ENCODE measurements around the gene S100A1.
"Not testable (repeated sequence)": the region's sequence is repeated elsewhere in the genome, so short reads cannot be mapped to it uniquely, and the experiment has no call there.

S100A1 gene

GRCh38 chr1:153627715-153628626 is at the start of gene S100A1:
Gene S100A1 (plus strand): TSS chr1:153628434. CDS start chr1:153630522, 2,088 bp downstream.
- FAIRE-seq (no peak), DNase-seq (ENCODE audit: low spot score) (no peak)

GRCh38 chr1:153578490-153578889 is 49.7 kb upstream of the S100A1 start:
- peak; percentile 11 for DNase-seq (ENCODE audit: low spot score)
- no peak for FAIRE-seq

- DNase-seq (ENCODE audit: low spot score) (no peak), FAIRE-seq (no peak)
These were observed 49.3 kb upstream of the S100A1 start for GRCh38 chr1:153578936-153579335.

- not testable (repeated sequence) for DNase-seq (ENCODE audit: low spot score); FAIRE-seq
These were observed 45.4 kb upstream of the S100A1 start for GRCh38 chr1:153582836-153583235.

- not testable (repeated sequence) for FAIRE-seq; DNase-seq (ENCODE audit: low spot score)
These were observed 44.7 kb upstream of the S100A1 start for GRCh38 chr1:153583514-153583913.

- DNase-seq (ENCODE audit: low spot score) (no peak), FAIRE-seq (no peak)
These were observed 44.3 kb upstream of the S100A1 start for GRCh38 chr1:153583976-153584375.

GRCh38 chr1:153585006-153585405 is 43.2 kb upstream of the S100A1 start:
- no peak for FAIRE-seq
- DNase-seq (ENCODE audit: low spot score): no peak

GRCh38 chr1:153586347-153586746 is 41.9 kb upstream of the S100A1 start:
- DNase-seq (ENCODE audit: low spot score): no peak
- no peak for FAIRE-seq

- no peak for FAIRE-seq
- no peak for DNase-seq (ENCODE audit: low spot score)
These were observed 40.9 kb upstream of the S100A1 start for GRCh38 chr1:153587314-153587713.

GRCh38 chr1:153588033-153588432 is 40.2 kb upstream of the S100A1 start:
- DNase-seq (ENCODE audit: low spot score); FAIRE-seq: not testable (repeated sequence)

GRCh38 chr1:153588482-153588881 is 39.8 kb upstream of the S100A1 start:
- FAIRE-seq: no peak
- DNase-seq (ENCODE audit: low spot score): no peak

GRCh38 chr1:153592748-153593147 is 35.5 kb upstream of the S100A1 start:
- FAIRE-seq (no peak), DNase-seq (ENCODE audit: low spot score) (no peak)

GRCh38 chr1:153597206-153597605 is 31.0 kb upstream of the S100A1 start:
- DNase-seq (ENCODE audit: low spot score) (peak; percentile 80), FAIRE-seq (peak; percentile 69)

- FAIRE-seq (no peak), DNase-seq (ENCODE audit: low spot score) (no peak)
These were observed 29.7 kb upstream of the S100A1 start for GRCh38 chr1:153598309-153599172.

GRCh38 chr1:153599847-153600246 is 28.4 kb upstream of the S100A1 start:
- DNase-seq (ENCODE audit: low spot score) (no peak), FAIRE-seq (no peak)

GRCh38 chr1:153602749-153603148 is 25.5 kb upstream of the S100A1 start:
- DNase-seq (ENCODE audit: low spot score) (no peak), FAIRE-seq (no peak)

GRCh38 chr1:153606194-153606593 is 22.0 kb upstream of the S100A1 start:
- FAIRE-seq: no peak
- DNase-seq (ENCODE audit: low spot score): no peak

- DNase-seq (ENCODE audit: low spot score) (no peak), FAIRE-seq (no peak)
These were observed 20.9 kb upstream of the S100A1 start for GRCh38 chr1:153607381-153607780.

GRCh38 chr1:153608089-153608682 is 20.0 kb upstream of the S100A1 start:
- DNase-seq (ENCODE audit: low spot score): no peak

GRCh38 chr1:153608742-153609584 is 19.3 kb upstream of the S100A1 start:
- DNase-seq (ENCODE audit: low spot score) (peak; percentile 96), FAIRE-seq (peak; percentile 73)

More at GRCh38 chr1:153608089-153608682, 20.0 kb upstream of the S100A1 start:
- FAIRE-seq: no peak

GRCh38 chr1:153609585-153609907 is 18.7 kb upstream of the S100A1 start:
- DNase-seq (ENCODE audit: low spot score) (no peak), FAIRE-seq (no peak)

All from RCC 7860 (cell line).